H9 (cell line): Measurements from ENCODE around the gene ELANE. TPM values are rescaled to one million over a fixed set of nuclear protein-coding genes. Genes with fewer than 3 reads are reported as not detected.

Source experiments
- DNase-seq: peaks from one replicate; pipeline ENCODE4 v3.0.0-alpha.2; 2017
- H2AFZ ChIP-seq: one replicate; pipeline ENCODE4 v1.6.1; 2013; ENCODE audit warnings: mild to moderate bottlenecking, low read length, control low read depth, moderate library complexity
- H2AK5ac ChIP-seq: 2 replicates; pipeline ENCODE4 v1.6.1; 2013; ENCODE audit warnings: low read length, control low read depth, mixed read lengths; ENCODE audit not compliant: insufficient read length
- H2BK120ac ChIP-seq: one replicate; pipeline ENCODE4 v1.6.1; 2013; ENCODE audit warnings: low read depth, mild to moderate bottlenecking, low read length, control low read depth, inconsistent platforms; ENCODE audit not compliant: poor library complexity, severe bottlenecking
- H2BK12ac ChIP-seq: 2 replicates; pipeline ENCODE4 v1.6.1; 2013; ENCODE audit warnings: low read length, control low read depth, mixed read lengths, low read depth; ENCODE audit not compliant: insufficient read length
- H2BK15ac ChIP-seq: 2 replicates; pipeline ENCODE4 v1.6.1; 2013; ENCODE audit warnings: low read depth, low read length, control low read depth
- H2BK20ac ChIP-seq: one replicate; pipeline ENCODE4 v1.6.1; 2013; ENCODE audit warnings: low read depth, mild to moderate bottlenecking, low read length, control low read depth, inconsistent platforms; ENCODE audit not compliant: poor library complexity, severe bottlenecking
- H2BK5ac ChIP-seq: 2 replicates; pipeline ENCODE4 v1.6.1; 2013; ENCODE audit warnings: low read length, control low read depth, mixed read lengths; ENCODE audit not compliant: insufficient read length
- H3K14ac ChIP-seq: 2 replicates; pipeline ENCODE4 v1.6.1; 2013; ENCODE audit warnings: low read length, control low read depth; ENCODE audit not compliant: insufficient read depth
- H3K18ac ChIP-seq: 2 replicates; pipeline ENCODE4 v1.6.1; 2013; ENCODE audit warnings: low read depth, mild to moderate bottlenecking, mixed read lengths, low read length, control low read depth; ENCODE audit not compliant: insufficient read length
- H3K23ac ChIP-seq: 2 replicates; pipeline ENCODE4 v1.6.1; 2013; ENCODE audit warnings: low read length, control low read depth, mixed read lengths, low read depth; ENCODE audit not compliant: insufficient read length
- H3K23me2 ChIP-seq: 2 replicates; pipeline ENCODE4 v1.6.1; 2013; ENCODE audit warnings: low read depth, mild to moderate bottlenecking, mixed read lengths, low read length, control low read depth; ENCODE audit not compliant: insufficient read length, poor library complexity, severe bottlenecking
- H3K27ac ChIP-seq: 2 replicates; pipeline ENCODE4 v1.5.1; 2013; ENCODE audit warnings: low read length, control low read depth, mixed read lengths, low read depth; ENCODE audit not compliant: insufficient read length
- H3K27me3 ChIP-seq: 2 replicates; pipeline ENCODE4 v1.6.1; 2013; ENCODE audit warnings: low read length, control low read depth, inconsistent platforms; ENCODE audit not compliant: insufficient read depth
- H3K4ac ChIP-seq: 2 replicates; pipeline ENCODE4 v1.6.1; 2013; ENCODE audit warnings: low read depth, mild to moderate bottlenecking, control low read depth, inconsistent platforms, low read length, moderate library complexity
- H3K4me1 ChIP-seq: 2 replicates; pipeline ENCODE4 v1.6.1; 2013; ENCODE audit warnings: low read length, control low read depth, inconsistent platforms; ENCODE audit not compliant: insufficient read depth
- H3K4me2 ChIP-seq: 2 replicates; pipeline ENCODE4 v1.6.1; 2013; ENCODE audit warnings: low read length, control low read depth, mixed read lengths; ENCODE audit not compliant: insufficient read length, insufficient read depth
- H3K56ac ChIP-seq: 2 replicates; pipeline ENCODE4 v1.6.1; 2013; ENCODE audit warnings: low read depth, mild to moderate bottlenecking, mixed read lengths, low read length, control low read depth; ENCODE audit not compliant: insufficient read length
- H3K79me1 ChIP-seq: 2 replicates; pipeline ENCODE4 v1.6.1; 2013; ENCODE audit warnings: low read depth, mild to moderate bottlenecking, moderate library complexity, low read length, control low read depth, inconsistent platforms; ENCODE audit not compliant: insufficient read depth, poor library complexity, severe bottlenecking
- H3K79me2 ChIP-seq: 2 replicates; pipeline ENCODE4 v1.6.1; 2013; ENCODE audit warnings: low read length, control low read depth, inconsistent platforms; ENCODE audit not compliant: insufficient read depth
- H3K9ac ChIP-seq: 2 replicates; pipeline ENCODE4 v1.6.1; 2013; ENCODE audit warnings: low read length, control low read depth, mixed read lengths; ENCODE audit not compliant: insufficient read length; ENCODE audit errors: extremely low read depth
- H3K9me3 ChIP-seq: one replicate; pipeline ENCODE4 v1.6.1; 2013; ENCODE audit warnings: low read depth, low read length, inconsistent platforms; ENCODE audit not compliant: control insufficient read depth
- H3T11ph ChIP-seq: one replicate; pipeline ENCODE4 v1.6.1; 2013; ENCODE audit warnings: mild to moderate bottlenecking, low read length, control low read depth, inconsistent platforms
- H4K20me1 ChIP-seq: one replicate; pipeline ENCODE4 v1.6.1; 2013; ENCODE audit not compliant: control insufficient read depth, insufficient read length, insufficient read depth
- H4K5ac ChIP-seq: 2 replicates; pipeline ENCODE4 v1.6.1; 2013; ENCODE audit warnings: low read depth, mild to moderate bottlenecking, mixed read lengths, low read length, control low read depth; ENCODE audit not compliant: insufficient read length
- H4K8ac ChIP-seq: replicated peaks from 2 replicates; pipeline ENCODE4 v1.6.1; 2013; ENCODE audit warnings: low read length, control low read depth, mixed read lengths, low read depth; ENCODE audit not compliant: insufficient read length
- H4K91ac ChIP-seq: 2 replicates; pipeline ENCODE4 v1.6.1; 2013; ENCODE audit warnings: low read depth, mild to moderate bottlenecking, moderate library complexity, mixed read lengths, low read length, control low read depth; ENCODE audit not compliant: insufficient read length
- H3K27ac Mint-ChIP-seq, 3 experiments: 2 replicates in 2 of 3; 3 replicates in 1 of 3; pipeline ENCODE4 v1.8.0; 2020 to 2021; ENCODE audit warnings: mixed read lengths in 3 of 3, mild to moderate bottlenecking in 1 of 3, moderate library complexity in 1 of 3
- H3K27me3 Mint-ChIP-seq: 2 replicates; pipeline ENCODE4 v1.8.0; 2021; ENCODE audit warnings: low read depth, mild to moderate bottlenecking, moderate library complexity, mixed read lengths
- H3K36me3 Mint-ChIP-seq, 3 experiments: 2 replicates in 2 of 3; 3 replicates in 1 of 3; pipeline ENCODE4 v1.8.0; 2020 to 2021; ENCODE audit warnings: low read depth in 3 of 3, mixed read lengths in 3 of 3; ENCODE audit not compliant: insufficient read depth in 1 of 3
- H3K4me1 Mint-ChIP-seq, 2 experiments: 2 replicates each; pipeline ENCODE4 v1.8.0; 2020; ENCODE audit warnings: mixed read lengths in 2 of 2
- H3K4me3 Mint-ChIP-seq, 2 experiments: 2 replicates in 1 of 2; 3 replicates in 1 of 2; pipeline ENCODE4 v1.8.0; 2020 to 2021; ENCODE audit warnings: mild to moderate bottlenecking in 2 of 2, mixed read lengths in 2 of 2, moderate library complexity in 1 of 2
- H3K9me3 Mint-ChIP-seq, 2 experiments: 2 replicates in 1 of 2; 3 replicates in 1 of 2; pipeline ENCODE4 v1.8.0; 2020; ENCODE audit warnings: mild to moderate bottlenecking in 2 of 2, mixed read lengths in 2 of 2, moderate library complexity in 1 of 2
- CTCF ChIP-seq: fragments of 200-600 bp; sonication (generic); conservative IDR thresholded peaks from 3 replicates; pipeline ENCODE4 v1.8.0; 2021; ENCODE audit warnings: antibody characterized with exemption, mild to moderate bottlenecking
- WGBS: extraction: QIAGEN DNeasy Blood & Tissue Kit; methylation state at CpG from one replicate; pipeline ENCODE4 v1.1.7; 2013; ENCODE audit warnings: missing lambda C conversion rate, low lambda C conversion rate, mixed read lengths; ENCODE audit not compliant: insufficient read length; ENCODE audit errors: extremely low coverage; 5-methylcytosine and 5-hydroxymethylcytosine counted together
- total RNA-seq: library from RNA; stranded (reverse); gene quantifications from 2 replicates; pipeline ENCODE4 v1.2.1, GENCODE V29; 2021

ELANE gene
- total RNA-seq, 1 experiment from 2014 or later = not detected

GRCh38 chr19:812747-813218 lies 39.3 kb upstream of the ELANE start:
- no peak overlapping the region for H3K14ac ChIP-seq
- H3K4me1 ChIP-seq = no peaks in the 10 kb centered on the region
- H3K79me1 ChIP-seq = no peaks in the 10 kb centered on the region
- no peaks in the 10 kb centered on the region for H4K20me1 ChIP-seq
- no peak overlapping the region for H4K5ac ChIP-seq
- no peak overlapping the region for H3K27ac ChIP-seq
- H2BK5ac ChIP-seq = no peak overlapping the region
- H3K18ac ChIP-seq = no peak overlapping the region
- no peaks in the 10 kb centered on the region for H3K23me2 ChIP-seq
- Mint-ChIP-seq H3K27ac (no peak overlapping the region), H3K27me3 (peaks cover 3% of the 10 kb centered on the region; the same call in 1 of the 2 replicates), H3K4me3 (no peak overlapping the region), H3K36me3 (peaks cover 34 to 61% (median 61%) of the 10 kb centered on the region in 3 experiments), H3K4me1 (0 out of 4 replicates have a peak, but pooled peaks cover 0 to 3% of the 10 kb centered on the region in 2 experiments), H3K9me3 (no peaks in the 10 kb centered on the region; a peak in 1 of 5 replicates)
- no peak overlapping the region for H3K9ac ChIP-seq
- H3K56ac ChIP-seq = no peak overlapping the region
- no peak for DNase-seq
- H2BK20ac ChIP-seq = no peak overlapping the region
- no peak overlapping the region for H2BK12ac ChIP-seq
- H3K79me2 ChIP-seq = no peaks in the 10 kb centered on the region
- no peak overlapping the region for H3T11ph ChIP-seq
- no peak overlapping the region for H3K4me2 ChIP-seq
- H2AK5ac ChIP-seq = no peak overlapping the region
- no peak overlapping the region for H2AFZ ChIP-seq
- no peak overlapping the region for H2BK120ac ChIP-seq
- H3K9me3 ChIP-seq = no peaks in the 10 kb centered on the region
- TF ChIP-seq CTCF = no peak
- H4K8ac ChIP-seq = no peak overlapping the region
- WGBS = no CpG with 5 or more reads among the region's 72 CpGs
- no peak overlapping the region for H2BK15ac ChIP-seq
- no peaks in the 10 kb centered on the region for H3K27me3 ChIP-seq
- no peak overlapping the region for H3K23ac ChIP-seq
- H3K4ac ChIP-seq = no peak overlapping the region
- no peak overlapping the region for H4K91ac ChIP-seq
